RPMI8226 (cell line): ENCODE measurements around the gene DBNL.

Experiments used
- DNase-seq: peaks from one replicate; pipeline ENCODE4 v3.0.0-alpha.2; 2015

The DBNL gene

DNA sequence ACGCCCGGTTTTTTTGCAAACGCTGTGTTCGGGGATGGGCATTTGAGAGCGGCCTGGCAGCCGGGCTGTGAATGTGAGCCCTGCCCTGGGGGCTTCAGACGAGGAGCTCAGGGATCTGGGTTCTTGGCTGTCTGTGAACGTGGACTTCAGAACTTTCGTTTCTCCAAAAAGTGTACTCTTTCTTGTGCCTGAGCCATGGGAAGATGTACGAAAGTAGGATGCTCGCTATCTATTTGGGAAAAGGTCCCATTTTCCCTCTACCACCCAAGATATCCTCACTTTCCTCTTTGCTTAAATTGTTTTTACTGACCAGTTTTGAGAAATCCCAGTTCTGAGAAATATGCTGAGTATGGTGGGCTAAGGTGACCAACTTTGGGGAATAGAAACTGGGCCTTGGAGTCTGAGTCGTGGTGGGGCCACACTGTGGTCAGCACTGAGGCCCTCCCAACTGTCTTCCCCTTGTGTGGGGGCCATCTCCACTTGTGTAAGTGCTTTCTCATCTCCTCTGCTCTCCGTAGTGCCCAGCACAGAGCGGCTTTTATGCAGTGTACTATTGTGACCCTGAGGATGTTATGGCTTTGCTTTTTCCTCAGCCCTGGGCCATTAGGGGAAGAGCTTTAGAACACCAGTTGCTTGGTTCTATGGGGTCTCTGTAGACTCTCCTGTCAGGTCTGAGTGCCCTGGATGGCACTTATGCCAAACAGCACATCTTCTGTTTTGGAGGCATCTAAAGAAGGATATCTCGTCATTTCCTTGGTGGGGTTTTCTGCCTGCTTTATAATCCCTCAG, 918 bp downstream of the DBNL start:
- DNase-seq, result peak; percentile 76

DNA sequence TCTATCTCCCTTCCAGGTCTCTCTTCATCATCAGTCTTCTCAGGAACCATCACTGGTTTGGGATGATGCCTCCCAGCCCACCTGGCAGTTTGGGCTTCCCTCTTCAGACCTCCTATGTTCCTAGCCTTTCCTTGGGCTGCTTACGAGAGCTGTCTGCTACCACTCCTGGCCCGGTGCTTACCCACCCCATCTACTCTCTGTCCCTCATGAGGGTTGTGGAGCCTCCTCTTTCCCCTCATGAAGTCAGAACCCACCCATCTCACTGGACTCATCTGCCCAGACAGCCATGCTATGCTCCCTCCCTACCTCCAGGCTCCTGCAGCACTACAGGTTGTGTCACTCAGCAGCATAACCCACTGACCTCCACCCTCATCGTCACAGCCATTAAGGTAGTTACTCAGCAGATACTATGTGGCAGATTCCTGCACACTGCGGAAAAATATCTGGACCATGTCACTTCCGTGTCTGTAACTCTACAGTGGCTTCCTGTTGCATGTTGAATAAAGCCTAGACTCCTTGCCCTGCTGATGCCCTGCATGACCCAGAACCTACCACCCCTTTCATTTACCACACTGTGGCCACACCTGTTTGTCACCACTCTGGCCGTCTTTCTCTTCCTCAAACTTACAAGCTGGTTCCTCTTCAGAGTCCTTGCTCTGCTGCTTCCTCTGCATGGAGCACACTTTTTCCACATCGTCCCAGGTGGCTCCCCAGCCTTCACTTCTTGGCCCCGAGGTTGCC, 2.0 kb downstream of the DBNL start:
- DNase-seq, result peak; percentile 91

DNA sequence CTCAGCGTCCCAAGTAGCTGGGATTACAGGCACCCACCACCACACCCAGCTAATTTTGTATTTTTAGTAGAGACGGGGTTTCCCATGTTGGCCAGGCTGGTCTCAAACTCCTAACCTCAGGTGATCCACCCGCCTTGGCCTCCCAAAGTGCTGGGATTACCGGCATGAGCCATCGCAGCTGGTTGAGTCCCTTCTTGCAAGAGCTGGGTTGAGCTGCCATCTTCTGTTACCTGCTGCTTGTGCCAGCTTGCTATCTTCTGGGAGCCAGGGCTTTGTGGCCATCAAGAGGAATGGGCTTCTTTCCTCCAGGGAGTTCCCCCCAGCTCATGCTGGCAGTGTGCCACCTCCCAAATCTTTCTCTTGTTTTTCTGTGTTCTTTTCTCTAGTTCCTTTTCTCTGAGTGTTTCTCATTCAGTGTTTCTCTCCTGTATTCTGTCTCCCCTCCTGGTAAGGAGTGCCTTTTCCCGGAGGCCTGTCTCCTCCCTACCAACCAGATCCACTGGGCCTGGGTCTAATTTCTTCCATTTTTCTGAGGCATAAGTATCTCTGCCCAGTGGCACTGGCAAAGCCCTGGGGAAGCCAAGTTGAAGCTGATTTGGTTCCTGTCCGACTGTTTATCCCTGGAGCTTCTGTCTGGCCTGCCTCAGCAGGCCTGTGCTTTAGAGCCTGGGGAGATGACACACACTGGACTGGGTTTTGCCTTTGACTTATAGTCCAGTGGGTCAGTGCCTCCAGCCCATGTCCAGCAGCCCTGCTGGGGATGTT, 3.7 kb downstream of the DBNL start:
- DNase-seq, result no peak

DNA sequence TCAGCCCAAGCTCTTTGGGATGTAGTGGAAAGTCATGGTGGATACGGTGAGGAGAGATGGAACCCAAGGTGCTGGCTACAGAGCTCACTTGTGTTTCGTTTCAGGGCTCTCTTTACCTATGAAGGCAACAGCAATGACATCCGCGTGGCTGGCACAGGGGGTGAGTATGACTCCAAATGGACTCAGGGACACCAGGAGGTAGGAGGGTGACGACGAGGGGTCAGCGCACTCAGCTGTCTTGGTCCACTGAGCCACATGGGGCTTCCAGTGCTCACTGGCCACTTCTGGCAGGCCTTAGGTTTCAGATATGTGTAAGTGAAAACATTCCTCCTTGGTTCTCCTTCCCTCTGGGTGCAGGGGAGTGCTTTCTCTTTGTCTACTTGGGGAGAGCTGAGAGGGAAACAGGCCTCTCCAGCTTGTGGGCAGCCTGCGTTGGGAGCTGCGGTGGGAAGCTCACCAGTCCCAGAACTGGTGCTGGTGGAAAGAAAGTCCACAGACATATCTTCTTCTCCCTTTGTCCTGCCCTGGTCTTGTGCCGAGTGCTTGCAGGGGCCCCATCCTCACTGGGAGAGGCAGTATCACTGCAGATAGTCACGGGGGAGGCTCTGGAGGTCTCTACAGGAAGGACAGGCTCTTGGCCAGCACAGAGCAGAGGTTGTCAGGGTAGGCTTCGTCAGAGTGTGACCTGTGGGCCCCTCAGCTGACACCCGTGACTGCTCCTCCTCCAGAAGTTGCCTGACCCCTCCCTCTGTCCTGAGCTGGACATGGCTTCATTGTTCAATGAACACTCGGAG, 5.8 kb downstream of the DBNL start:
- DNase-seq, result no peak

DNA sequence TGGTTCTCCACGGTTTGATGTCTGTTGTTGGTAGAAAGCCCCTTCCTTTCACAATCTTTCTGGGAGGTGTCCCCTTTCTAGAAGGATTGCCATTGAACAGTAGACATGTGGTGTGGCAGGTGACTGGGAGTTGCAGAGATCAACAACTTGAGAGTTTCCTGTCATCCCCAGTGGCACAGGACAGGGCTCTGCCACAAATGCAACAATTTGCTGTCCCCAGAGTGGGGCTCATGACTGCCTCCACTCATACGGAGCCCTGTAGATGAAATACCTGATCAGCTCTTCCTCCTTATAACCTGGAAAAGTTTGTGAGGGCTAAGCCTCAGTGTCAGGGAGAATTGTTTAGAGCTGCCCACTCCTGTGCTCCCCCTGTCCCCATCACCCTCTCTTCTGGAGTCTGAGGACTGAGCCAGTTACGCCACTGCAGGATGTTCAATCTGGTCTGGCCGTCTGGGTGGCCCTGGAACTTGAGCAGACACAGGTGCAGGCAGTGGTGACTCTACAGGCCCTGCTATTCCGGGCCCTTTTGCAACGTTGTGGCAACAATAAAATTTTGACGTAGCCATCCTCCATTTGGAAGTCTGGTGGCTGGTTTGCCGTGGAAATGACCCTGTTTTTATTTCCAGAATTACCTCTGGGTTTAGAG, 6.5 kb downstream of the DBNL start:
- DNase-seq, result no peak

DNA sequence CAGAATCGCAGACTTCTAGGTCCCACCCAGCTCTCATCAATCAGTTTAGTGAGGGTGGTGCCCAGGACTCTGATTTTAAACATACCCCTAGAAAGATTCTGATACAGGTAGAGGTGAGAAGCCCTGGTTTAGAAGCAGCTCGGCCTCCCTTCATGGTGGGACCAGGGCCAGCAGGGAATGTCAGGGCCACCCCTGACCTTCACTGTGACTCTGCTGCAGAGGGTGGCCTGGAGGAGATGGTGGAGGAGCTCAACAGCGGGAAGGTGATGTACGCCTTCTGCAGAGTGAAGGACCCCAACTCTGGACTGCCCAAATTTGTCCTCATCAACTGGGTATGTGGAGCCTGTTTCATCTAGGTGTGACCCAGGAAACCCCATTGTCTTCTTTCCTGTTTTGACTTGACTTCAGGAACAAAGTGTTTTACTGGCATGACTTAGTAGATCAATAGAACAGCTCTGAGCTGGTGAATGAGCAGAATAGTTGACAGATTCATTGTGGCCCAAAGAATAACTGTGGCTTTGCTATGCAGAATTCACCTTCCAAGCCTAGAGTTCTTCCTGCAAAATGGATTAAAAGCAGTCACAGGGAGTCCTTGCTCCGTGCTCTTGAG, 7.2 kb downstream of the DBNL start:
- DNase-seq, result peak; percentile 1

DNA sequence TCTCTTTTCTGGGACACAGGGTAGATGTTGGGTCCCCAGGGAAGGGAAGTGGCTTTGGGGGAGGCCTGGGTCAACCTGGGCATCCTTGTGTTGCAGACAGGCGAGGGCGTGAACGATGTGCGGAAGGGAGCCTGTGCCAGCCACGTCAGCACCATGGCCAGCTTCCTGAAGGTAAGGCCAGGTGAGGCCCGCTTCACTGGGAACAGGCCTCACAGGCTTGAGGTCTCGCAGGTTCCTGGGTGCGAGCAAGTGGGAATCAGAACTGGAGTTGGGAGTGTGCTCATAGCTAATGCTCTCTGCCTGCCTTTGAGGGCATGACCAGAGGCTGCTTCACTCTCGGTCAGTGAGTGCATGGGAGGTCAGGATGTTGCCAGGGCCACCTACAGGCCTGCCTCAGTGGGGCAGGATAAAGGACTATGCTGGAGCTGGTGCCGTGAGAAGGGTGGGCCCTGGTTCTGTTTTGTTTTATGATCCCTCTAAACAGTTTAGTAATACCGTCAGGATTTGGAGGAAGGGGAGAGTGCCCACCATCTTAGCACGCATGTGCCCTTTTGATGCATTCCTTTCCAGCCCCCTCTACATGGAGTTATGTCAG, 8.4 kb downstream of the DBNL start:
- DNase-seq, result no peak

DNA sequence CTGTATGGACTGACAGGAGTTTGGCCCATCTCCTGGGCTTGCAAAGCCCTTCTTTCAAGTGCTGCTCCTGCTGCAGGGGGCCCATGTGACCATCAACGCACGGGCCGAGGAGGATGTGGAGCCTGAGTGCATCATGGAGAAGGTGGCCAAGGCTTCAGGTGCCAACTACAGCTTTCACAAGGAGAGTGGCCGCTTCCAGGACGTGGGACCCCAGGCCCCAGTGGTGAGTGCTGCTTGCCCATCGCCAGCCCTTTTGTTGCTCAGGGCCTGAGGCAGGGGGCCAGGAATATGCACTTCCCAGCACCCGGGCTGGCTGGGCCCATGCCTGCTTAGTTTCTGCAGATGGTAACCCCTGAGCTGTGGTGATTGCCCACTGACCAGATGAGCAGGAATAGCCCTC, 12.2 kb downstream of the DBNL start:
- no peak for DNase-seq

DNA sequence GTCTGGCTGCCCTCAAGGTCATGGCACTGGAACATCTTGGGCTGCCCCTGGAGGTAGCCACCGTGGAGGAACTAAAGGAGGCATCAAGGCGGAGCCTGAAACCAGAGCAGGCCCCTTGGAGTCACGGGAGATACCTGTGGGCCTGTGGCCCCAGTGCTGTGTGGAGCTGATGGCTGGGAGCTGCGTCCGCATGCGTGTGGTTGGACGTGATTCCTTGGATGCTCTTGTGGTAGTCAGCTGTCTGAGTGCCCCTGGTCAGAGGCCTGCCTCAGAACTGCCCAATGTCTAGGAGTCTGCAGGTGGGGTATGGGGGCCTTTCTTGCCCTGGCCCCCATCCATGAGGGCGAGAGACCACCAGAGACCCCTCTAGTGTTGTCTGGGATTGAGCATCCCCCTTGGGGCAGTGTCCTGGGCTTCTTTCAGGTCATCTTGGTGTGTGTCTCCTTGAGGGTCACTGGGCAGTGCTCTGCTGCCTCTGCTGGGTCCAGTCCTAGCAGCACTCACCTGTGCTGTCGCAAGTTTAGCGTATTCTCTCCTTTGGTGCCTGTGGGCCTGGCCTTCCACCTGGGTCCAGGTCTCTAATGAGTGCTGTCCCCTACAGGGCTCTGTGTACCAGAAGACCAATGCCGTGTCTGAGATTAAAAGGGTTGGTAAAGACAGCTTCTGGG, 12.8 kb downstream of the DBNL start:
- DNase-seq, result no peak

DNA sequence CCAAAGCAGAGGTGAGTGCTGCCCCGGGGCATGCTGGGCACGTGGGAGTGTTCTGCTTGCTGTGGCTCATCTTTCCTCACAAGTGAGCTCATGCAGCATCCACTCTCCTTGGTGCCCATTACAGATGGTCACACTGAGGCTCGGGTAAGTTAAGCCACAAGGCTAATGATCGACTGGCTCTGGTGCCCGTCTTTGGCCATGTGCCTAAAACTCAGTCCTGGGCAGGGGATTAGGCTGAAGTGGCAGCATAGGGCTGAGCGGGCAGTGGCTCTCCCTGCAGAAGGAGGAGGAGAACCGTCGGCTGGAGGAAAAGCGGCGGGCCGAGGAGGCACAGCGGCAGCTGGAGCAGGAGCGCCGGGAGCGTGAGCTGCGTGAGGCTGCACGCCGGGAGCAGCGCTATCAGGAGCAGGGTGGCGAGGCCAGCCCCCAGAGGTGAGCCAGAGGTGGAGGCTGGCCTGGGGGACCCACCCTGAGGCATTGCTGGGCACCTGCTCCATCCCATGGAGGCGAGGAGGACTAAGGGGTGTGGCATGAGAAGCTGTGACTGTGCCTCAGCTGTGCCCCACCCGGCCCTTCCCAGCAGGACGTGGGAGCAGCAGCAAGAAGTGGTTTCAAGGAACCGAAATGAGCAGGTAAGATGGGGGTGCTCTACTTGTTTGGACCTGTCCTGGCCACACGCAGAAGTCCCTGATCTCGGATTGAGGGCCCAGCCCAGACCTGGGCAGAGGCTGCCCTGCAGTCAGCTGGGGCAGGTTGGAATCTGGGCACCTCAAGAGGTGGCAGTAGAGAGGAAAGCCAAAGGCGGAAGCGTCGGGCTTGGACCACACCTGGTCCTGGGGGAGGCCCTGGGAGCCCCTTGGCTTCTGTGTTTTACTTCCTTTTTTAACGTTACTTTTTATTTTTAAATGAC, 13.6 kb downstream of the DBNL start:
- DNase-seq, result no peak

DNA sequence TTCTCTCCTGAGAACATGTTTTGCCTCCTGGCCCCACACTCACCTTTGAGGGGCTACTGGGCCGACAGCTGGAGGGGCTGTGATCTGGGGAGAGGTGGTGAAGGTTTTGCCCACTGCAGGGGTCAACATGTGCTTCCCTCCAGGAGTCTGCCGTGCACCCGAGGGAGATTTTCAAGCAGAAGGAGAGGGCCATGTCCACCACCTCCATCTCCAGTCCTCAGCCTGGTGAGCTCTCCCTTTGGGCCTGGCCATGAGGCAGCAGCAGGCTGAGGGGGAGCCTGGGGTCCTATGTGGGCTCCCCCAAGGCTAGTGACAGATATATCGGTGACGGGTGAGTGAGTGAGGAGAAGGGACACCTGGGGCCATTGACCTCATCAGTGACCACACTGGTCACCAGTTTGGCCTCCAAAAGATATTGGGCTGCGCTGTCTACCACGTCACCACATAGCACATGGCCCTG, 14.3 kb downstream of the DBNL start:
- DNase-seq, result no peak

DNA sequence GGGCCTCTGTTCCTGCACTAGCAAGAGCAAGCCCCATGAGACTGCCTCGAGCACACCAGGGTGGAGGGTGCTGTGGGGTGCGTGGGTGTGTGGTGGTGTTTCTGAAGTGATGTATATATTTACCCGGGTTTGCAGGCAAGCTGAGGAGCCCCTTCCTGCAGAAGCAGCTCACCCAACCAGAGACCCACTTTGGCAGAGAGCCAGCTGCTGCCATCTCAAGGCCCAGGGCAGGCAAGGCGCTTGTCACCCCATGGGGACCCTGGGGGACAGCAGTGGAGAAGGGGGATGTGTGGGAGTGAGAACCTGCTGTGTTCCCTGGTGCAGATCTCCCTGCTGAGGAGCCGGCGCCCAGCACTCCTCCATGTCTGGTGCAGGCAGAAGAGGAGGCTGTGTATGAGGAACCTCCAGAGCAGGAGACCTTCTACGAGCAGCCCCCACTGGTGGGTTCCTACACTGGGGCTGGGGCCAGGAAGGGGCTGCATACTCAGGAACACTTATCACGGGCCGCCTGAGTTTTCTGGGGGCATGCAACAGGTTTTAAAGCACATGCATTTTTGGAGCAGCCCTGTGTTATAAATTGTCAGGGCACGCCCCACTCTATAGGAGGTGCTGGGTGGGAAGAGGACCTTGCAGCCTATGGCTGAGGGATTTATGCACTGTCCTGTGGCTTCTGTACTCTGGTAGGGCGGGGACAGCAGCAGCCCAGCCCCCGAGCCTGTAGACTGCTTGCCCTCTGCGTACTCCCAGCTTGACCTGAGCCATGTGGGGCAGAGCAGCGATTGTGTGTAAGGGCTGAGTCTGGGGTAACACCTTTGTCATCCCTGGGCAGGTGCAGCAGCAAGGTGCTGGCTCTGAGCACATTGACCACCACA, 15.0 kb downstream of the DBNL start:
- no peak for DNase-seq

DNA sequence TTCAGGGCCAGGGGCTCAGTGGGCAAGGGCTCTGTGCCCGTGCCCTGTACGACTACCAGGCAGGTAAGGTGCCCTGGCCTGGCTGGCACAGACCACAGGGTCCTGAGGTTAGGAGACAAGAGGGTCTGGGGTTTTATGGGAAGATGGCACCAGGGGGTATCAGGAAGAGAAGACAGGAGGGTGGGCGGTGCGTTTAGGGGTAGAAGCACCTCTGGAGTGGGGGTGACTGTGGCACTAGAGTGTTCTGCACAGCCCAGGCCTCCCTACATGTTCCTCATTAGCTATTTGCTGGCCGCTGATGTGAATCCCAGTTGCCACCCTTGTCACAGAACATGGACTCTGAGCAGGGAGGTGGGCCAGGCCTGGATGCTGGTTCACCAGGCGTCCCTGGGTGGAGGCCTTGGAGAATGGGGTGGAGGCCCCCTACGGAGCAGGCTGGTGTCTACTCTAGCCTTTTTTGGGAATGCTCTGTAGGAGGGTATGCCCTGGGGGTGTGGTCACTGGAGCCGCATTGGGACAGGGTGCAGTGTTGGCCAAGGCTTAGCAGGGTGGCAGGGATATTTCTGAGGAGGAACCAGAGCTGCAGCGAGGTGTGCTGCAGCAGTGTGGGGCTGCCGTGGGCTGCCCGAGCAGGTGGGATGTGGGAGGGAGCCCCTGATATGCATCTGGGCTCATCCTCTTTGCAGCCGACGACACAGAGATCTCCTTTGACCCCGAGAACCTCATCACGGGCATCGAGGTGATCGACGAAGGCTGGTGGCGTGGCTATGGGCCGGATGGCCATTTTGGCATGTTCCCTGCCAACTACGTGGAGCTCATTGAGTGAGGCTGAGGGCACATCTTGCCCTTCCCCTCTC, 15.8 kb downstream of the DBNL start:
- no peak for DNase-seq

DNA sequence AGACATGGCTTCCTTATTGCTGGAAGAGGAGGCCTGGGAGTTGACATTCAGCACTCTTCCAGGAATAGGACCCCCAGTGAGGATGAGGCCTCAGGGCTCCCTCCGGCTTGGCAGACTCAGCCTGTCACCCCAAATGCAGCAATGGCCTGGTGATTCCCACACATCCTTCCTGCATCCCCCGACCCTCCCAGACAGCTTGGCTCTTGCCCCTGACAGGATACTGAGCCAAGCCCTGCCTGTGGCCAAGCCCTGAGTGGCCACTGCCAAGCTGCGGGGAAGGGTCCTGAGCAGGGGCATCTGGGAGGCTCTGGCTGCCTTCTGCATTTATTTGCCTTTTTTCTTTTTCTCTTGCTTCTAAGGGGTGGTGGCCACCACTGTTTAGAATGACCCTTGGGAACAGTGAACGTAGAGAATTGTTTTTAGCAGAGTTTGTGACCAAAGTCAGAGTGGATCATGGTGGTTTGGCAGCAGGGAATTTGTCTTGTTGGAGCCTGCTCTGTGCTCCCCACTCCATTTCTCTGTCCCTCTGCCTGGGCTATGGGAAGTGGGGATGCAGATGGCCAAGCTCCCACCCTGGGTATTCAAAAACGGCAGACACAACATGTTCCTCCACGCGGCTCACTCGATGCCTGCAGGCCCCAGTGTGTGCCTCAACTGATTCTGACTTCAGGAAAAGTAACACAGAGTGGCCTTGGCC, 16.6 kb downstream of the DBNL start:
- DNase-seq, result no peak

DNA sequence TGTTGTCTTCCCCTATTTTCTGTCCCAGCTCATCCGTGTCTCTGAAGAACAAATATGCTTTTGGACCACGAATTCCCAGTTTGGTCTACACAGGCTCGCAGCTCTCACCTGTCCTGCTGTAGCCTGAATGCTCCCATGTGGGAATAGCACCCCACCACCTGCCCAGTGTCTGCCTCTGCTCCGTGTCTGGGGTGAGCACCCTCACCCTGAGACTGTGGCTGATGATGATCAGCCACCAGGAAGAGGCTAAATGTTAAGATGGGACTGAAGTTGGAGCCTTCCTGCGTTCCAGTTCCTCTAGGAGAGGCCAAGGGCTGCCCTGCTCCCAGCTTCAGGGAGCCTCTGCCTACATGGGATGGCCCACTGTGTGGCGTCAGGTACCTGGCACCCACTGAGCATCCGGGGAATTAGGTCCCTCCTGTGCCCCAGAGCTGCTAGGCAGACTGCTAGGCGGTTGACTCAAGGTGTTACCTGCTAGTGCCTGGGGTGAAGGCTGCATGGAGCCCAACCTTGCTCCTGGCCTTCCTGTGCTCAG, 17.2 kb downstream of the DBNL start:
- no peak for DNase-seq

DNA sequence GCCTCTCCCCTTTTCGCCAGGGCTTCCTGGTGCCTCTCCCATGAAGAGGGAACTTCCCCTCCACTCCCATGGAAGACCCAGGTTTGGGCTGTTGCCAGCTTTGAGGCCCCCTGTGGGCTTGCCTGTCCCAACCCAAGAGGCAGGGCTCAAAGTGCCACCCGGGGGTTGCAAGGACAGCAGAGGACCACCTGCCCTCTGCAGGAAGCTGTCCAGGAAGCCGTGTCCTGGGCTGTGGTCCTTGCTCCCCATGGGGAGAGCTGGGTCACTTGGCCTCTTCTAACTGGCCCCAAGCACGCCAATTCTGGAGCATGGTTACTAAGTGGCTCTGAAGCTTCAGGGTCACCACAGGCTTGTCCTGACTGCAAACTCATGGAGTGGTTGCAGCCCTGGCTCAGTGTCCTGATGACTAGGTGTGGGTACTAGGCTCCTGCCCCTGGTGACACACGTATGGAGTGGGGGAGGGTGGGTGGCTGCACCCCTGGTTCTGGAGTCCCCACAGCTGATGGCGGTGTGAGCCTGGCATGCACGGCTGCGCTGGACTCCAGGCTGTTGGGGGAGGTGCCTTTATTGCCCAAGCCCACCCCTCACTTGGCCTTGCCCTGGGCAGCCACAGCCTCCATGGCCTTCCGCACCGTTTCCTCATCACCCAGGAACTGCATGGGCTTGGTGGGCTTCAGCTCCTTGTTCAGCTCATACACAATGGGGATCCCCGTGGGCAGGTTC, 17.8 kb downstream of the DBNL start:
- no peak for DNase-seq
